Esophagus squamous epithelium (tissue), 5 donors: ENCODE measurements around the gene HARBI1. TPM values are rescaled to one million over a fixed set of nuclear protein-coding genes. Genes with fewer than 3 reads are reported as not detected.

ENCODE experiments used
- DNase-seq: peaks from one replicate; lab custom pipeline; 2025; lab: John Stamatoyannopoulos, UW
- H3K27ac ChIP-seq, 4 donors: fragments of 200-600 bp; sonication (generic); one replicate each; pipeline ENCODE4 v1.5.1; 2016 to 2019; ENCODE audit warnings: mild to moderate bottlenecking in 1 of 4
- H3K27me3 ChIP-seq, 4 donors: fragments of 200-600 bp; sonication (generic); 1 replicate in 3 of 4; 2 replicates in 1 of 4; pipeline versions ENCODE4 v1.5.1 to v1.6.0; 2017 to 2021; ENCODE audit warnings: antibody characterized with exemption in 1 of 4
- H3K36me3 ChIP-seq, 3 donors: fragments of 200-600 bp; sonication (generic); one replicate each; pipeline ENCODE4 v1.5.1; 2016 to 2019
- H3K4me1 ChIP-seq, 3 donors: fragments of 200-600 bp; sonication (generic); one replicate each; pipeline ENCODE4 v1.5.1; 2017 to 2019
- H3K4me3 ChIP-seq, 4 donors: fragments of 200-600 bp; sonication (generic); 1 replicate in 3 of 4; 2 replicates in 1 of 4; pipeline ENCODE4 v1.5.1; 2016 to 2019; ENCODE audit warnings: mild to moderate bottlenecking in 2 of 4, moderate library complexity in 1 of 4
- H3K9me3 ChIP-seq, 3 donors: fragments of 200-600 bp; sonication (generic); one replicate each; pipeline ENCODE4 v1.5.1; 2016 to 2019
- POLR2A ChIP-seq, 4 donors: fragments of 450-650 bp; IDR thresholded peaks; one replicate each; pipeline ENCODE4 v1.6.1; 2017; ENCODE audit warnings: antibody characterized with exemption in 4 of 4, mild to moderate bottlenecking in 4 of 4, moderate library complexity in 3 of 4
- WGBS, 2 donors: methylation state at CpG; one replicate each; pipeline ENCODE4 v1.1.5; 2018; 5-methylcytosine and 5-hydroxymethylcytosine counted together
- intact Hi-C: fragments of 100-400 bp; cut with DNase I; formaldehyde crosslinking; loops from one replicate; pipeline ENCODE4 v1.15.0; 2022
- total RNA-seq, 4 donors: library from RNA; depleted of rRNA; stranded (reverse); fragments of >200 nt; gene quantifications; one replicate each; pipeline ENCODE4 v1.1.0, GENCODE V29; 2016
- TF ChIP-seq, protein P1 (sequence below), 6 experiments: fragments of 450-650 bp in 4 of 6; fragments of 200-600 bp in 2 of 6; sonication (generic) in 2 of 6; IDR thresholded peaks; one replicate each; pipeline ENCODE4 v1.5.1; 2016 to 2019; ENCODE audit warnings: antibody characterized with exemption in 6 of 6, mild to moderate bottlenecking in 4 of 6, moderate library complexity in 4 of 6
- donor health status: DM: yes; HTN: yes; CAD: no.

HARBI1 gene
- total RNA-seq, 4 donors from 2014 or later = 1.3 to 4.2 (median 2.2) TPM

DNA sequence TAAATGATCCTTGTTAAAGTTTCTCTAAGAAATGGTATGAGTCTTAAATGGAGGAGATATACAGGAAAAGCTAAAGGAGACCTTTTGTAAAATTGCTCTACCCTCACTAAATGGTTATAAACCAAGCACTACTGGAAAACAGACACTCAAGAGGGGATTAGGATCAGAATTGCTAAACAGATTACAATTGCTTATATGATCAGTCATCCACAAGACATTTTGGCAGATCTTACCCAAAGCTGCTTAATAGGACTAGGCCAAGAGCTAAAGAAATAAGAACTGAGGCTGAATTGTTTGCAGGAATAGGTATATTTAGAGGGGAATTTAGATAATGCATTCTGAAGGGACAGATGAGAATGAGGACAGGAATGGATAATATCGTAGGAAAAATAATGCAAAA is 9.5 kb downstream of the HARBI1 start:
- H3K27me3 ChIP-seq = no peaks in the 10 kb centered on the region
- TF ChIP-seq, protein P1, sequence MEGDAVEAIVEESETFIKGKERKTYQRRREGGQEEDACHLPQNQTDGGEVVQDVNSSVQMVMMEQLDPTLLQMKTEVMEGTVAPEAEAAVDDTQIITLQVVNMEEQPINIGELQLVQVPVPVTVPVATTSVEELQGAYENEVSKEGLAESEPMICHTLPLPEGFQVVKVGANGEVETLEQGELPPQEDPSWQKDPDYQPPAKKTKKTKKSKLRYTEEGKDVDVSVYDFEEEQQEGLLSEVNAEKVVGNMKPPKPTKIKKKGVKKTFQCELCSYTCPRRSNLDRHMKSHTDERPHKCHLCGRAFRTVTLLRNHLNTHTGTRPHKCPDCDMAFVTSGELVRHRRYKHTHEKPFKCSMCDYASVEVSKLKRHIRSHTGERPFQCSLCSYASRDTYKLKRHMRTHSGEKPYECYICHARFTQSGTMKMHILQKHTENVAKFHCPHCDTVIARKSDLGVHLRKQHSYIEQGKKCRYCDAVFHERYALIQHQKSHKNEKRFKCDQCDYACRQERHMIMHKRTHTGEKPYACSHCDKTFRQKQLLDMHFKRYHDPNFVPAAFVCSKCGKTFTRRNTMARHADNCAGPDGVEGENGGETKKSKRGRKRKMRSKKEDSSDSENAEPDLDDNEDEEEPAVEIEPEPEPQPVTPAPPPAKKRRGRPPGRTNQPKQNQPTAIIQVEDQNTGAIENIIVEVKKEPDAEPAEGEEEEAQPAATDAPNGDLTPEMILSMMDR (IDR thresholded peaks at IDR 0.05) = no peak
- no peak for TF ChIP-seq POLR2A (IDR thresholded peaks at IDR 0.05)
- no peak overlapping the region for H3K4me3 ChIP-seq
- H3K27ac ChIP-seq = no peak overlapping the region
- no peaks in the 10 kb centered on the region for H3K4me1 ChIP-seq
- WGBS, 2 donors = 44 to 50% methylated on average over 1 of the region's 1 CpG
- no peaks in the 10 kb centered on the region for H3K9me3 ChIP-seq
- intact Hi-C loops = no loop called here
- peaks cover 0 to 17% (median 0%) of the 10 kb centered on the region in 3 donors for H3K36me3 ChIP-seq
- DNase-seq = no peak

DNA sequence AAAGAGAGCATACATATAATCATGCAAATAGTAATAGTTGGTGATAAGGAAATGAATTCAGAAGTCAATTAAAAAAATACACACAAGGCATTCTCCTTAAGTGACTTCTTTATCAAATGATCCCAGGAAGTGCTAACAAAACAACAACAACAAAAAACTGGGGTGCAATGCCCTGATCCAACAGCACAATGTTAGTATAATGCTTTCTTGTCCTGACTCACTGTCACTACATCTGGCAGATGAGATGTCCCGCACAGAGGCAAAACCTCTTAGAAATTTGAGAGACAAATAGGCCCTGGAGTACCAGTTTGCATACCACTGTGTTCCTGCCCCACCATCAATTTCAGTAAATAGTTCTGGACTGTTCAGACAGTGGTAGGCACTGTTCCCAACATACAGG is 12.2 kb downstream of the HARBI1 start:
- WGBS, 2 donors = 87 to 94% methylated on average over 1 of the region's 1 CpG
- H3K4me1 ChIP-seq = peaks cover 0 to 15% (median 0%) of the 10 kb centered on the region in 3 donors
- no peak for DNase-seq
- no peaks in the 10 kb centered on the region for H3K9me3 ChIP-seq
- no peak for TF ChIP-seq POLR2A (IDR thresholded peaks at IDR 0.05)
- TF ChIP-seq, protein P1 (IDR thresholded peaks at IDR 0.05) = no peak
- peaks cover 0 to 19% (median 0%) of the 10 kb centered on the region in 3 donors for H3K36me3 ChIP-seq
- no peak overlapping the region for H3K27ac ChIP-seq
- no peaks in the 10 kb centered on the region for H3K27me3 ChIP-seq
- no peak overlapping the region for H3K4me3 ChIP-seq
- intact Hi-C loops = no loop called here

DNA sequence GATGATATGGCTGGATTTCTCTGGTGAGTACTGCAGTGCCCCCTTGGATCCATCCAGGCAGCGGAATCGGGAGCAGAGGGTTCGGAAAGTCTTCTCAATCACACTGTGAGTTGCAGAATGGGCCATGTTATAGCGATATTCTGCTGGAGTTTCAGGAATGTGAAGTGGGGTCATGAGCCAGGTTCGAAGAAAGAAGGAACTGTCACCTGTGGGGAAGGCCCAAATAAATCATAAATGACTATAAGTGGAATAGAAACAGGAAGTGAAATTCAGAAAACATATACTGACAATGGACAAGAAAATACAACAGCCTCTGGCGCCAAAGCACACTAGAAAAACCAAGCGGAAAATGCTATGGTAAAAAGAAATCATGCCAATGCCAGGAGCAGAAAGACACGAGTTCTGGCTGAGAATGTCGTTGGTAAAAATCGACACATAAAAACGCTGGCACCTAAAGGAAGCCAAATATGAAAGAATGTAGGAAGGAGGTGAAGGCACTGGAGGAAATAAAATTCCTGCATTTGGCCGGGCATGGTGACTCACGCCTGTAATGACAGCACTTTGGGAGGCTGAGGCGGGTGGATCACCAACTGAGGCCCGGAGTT is 13.2 kb downstream of the HARBI1 start:
- DNase-seq = no peak
- Histone ChIP-seq H3K9me3 (no peaks in the 10 kb centered on the region), H3K27me3 (no peaks in the 10 kb centered on the region), H3K36me3 (peaks cover 0 to 19% (median 0%) of the 10 kb centered on the region in 3 donors), H3K4me1 (peaks cover 0 to 15% (median 0%) of the 10 kb centered on the region in 3 donors), H3K4me3 (no peak overlapping the region), H3K27ac (no peak overlapping the region)
- TF ChIP-seq, protein P1 (IDR thresholded peaks at IDR 0.05) = no peak
- no peak for TF ChIP-seq POLR2A (IDR thresholded peaks at IDR 0.05)
- intact Hi-C loops = no loop called here
- WGBS, 2 donors = 81 to 85% methylated on average over 13 to 15 of the region's 15 CpGs

DNA sequence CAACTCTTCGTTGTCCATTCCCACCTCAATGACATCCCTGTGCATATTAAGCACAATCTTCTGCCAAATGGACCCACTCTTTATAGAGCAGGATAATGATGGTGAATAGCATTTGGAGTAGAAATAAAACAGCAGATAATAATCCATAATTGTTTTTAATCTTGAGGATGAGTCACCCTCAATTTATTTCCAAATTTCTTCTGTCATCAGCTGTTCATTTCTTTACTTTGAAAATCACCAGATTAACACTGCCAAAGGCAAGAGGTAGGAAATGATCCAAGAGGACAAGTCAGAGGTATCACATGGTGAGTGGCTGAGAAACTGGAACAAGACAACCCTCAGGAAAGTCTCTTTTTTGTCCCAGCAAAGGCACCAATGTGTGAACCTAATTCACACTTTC is 15.9 kb downstream of the HARBI1 start:
- DNase-seq = no peak
- TF ChIP-seq POLR2A (IDR thresholded peaks at IDR 0.05) = no peak
- TF ChIP-seq, protein P1 (IDR thresholded peaks at IDR 0.05) = no peak
- intact Hi-C loops = no loop called here
- Histone ChIP-seq H3K4me3 (no peak overlapping the region), H3K9me3 (no peaks in the 10 kb centered on the region), H3K27ac (peak overlapping the region in 1 of 4 donors; percentile 9), H3K4me1 (peaks cover 0 to 15% (median 0%) of the 10 kb centered on the region in 3 donors), H3K36me3 (peaks cover 0 to 19% (median 0%) of the 10 kb centered on the region in 3 donors), H3K27me3 (no peaks in the 10 kb centered on the region)
- 29 to 46% methylated on average over 1 of the region's 1 CpG for WGBS, 2 donors

DNA sequence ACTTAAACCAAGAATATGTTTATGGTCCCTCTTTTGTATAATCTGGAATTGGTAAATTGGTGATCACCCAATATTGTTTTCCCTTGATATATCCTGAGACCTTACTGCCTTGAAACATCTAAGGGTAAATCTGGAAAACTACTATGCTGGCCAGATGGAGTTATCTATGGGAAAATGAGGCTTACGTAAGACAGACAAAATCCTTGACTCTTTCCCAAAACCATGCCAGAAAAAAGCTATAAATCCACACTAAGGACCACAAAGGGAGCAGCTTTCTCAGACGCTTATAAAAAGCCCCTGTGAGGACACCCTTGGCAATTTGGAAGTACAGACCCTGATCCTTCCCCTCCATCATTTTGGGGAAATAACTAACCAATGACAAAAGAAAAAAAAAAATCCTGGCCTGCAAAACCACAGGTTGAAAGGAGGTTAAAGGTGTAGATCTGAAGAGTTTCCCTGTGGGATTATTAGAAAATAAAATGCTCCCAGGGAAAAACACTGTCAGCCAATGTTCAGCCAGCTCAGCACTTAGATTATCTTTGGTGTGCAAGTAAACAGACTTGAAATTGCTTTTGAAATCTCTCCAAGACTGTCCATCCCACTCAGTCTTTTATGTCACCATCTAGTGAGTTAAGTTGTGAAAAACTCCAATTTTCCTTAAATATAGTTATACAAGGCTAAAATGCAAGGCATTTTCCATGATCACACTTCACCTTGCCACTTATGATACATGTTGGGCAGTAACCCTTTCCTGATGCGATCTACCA is 16.6 kb downstream of the HARBI1 start:
- peak overlapping the region in 2 of 4 donors; percentile 4 to 21 for H3K27ac ChIP-seq
- DNase-seq = no peak
- intact Hi-C loops = no loop called here

More for the DNA sequence above, 16.6 kb downstream of the HARBI1 start:
- Histone ChIP-seq H3K9me3 (no peaks in the 10 kb centered on the region), H3K36me3 (peaks cover 0 to 19% (median 0%) of the 10 kb centered on the region in 3 donors), H3K4me1 (peaks cover 0 to 15% (median 0%) of the 10 kb centered on the region in 3 donors), H3K4me3 (no peak overlapping the region), H3K27me3 (no peaks in the 10 kb centered on the region)
- WGBS, 2 donors = 78 to 87% methylated on average over 2 to 3 of the region's 3 CpGs
- no peak for TF ChIP-seq POLR2A (IDR thresholded peaks at IDR 0.05)
- TF ChIP-seq, protein P1 (IDR thresholded peaks at IDR 0.05) = no peak
